Measurements from ENCODE around the gene DMRT2.

The DMRT2 gene

DNA sequence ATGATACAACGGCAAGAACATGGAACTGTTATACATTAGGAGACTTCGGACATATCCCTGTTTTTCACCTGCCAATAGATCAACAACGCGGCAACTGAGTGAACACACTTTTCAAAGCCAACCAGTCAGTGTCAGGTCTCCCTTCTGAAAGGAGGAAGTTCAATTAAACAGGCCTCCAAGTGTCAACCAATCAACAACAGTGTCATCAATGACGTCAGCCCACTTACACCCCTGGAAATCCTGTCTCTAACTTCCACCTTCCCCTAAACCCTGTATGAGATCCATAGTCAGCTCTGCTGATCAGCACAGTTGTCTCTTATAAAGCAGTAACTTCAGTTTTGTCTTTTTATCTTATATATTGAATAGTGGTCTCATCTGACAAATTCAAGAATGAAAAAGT is 37.1 kb upstream of the DMRT2 start:
- TF ChIP-seq, protein P1, sequence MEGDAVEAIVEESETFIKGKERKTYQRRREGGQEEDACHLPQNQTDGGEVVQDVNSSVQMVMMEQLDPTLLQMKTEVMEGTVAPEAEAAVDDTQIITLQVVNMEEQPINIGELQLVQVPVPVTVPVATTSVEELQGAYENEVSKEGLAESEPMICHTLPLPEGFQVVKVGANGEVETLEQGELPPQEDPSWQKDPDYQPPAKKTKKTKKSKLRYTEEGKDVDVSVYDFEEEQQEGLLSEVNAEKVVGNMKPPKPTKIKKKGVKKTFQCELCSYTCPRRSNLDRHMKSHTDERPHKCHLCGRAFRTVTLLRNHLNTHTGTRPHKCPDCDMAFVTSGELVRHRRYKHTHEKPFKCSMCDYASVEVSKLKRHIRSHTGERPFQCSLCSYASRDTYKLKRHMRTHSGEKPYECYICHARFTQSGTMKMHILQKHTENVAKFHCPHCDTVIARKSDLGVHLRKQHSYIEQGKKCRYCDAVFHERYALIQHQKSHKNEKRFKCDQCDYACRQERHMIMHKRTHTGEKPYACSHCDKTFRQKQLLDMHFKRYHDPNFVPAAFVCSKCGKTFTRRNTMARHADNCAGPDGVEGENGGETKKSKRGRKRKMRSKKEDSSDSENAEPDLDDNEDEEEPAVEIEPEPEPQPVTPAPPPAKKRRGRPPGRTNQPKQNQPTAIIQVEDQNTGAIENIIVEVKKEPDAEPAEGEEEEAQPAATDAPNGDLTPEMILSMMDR (IDR thresholded peaks at IDR 0.05) = no peak
- no peak for TF ChIP-seq ZFX (IDR thresholded peaks at IDR 0.05; ENCODE audit: borderline replicate concordance)

DNA sequence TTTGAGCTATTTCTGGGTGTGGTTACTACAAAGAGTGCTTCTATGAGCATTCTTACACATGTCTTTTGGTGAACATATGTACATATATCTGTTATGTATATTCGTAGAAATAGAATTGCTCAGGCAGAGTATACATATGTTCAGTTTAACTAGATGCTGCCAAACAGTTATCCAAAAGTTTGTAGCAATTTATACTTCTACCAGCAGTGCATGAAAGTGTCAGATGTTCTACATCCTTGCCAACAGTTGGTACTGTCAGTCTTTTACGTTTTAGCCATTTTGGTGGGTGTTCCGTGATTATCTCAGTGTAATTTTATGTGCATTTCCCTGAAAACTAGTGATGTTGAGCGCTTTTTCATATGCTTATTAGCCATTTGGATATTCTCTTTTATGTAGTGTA is 35.9 kb upstream of the DMRT2 start:
- H3K27ac ChIP-seq = no peak overlapping the region
- no peak for TF ChIP-seq ZFX (IDR thresholded peaks at IDR 0.05; ENCODE audit: borderline replicate concordance)
- TF ChIP-seq, protein P1 (IDR thresholded peaks at IDR 0.05) = no peak

More for the DNA sequence above, 37.1 kb upstream of the DMRT2 start:
- no peak overlapping the region for H3K27ac ChIP-seq

DNA sequence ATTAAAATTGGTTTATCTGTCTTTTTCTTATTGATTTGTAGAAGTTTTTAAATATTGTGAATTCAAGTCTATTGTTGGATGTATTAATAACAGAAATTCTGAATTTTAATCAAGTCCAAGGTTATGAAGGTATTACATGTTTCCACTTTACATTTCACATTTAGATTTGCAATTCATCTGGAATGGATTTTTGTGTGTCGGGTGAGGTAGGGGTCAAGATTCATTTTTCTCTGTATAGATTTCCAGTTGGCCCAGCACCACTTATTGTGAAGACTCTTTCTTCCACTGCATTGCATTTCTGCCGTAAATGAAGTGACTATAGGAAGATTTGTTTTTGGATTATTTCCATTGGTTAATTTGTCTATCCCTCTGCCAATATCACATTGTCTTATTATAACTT is 35.5 kb upstream of the DMRT2 start:
- TF ChIP-seq, protein P1 (IDR thresholded peaks at IDR 0.05) = no peak
- TF ChIP-seq ZFX (IDR thresholded peaks at IDR 0.05; ENCODE audit: borderline replicate concordance) = no peak

DNA sequence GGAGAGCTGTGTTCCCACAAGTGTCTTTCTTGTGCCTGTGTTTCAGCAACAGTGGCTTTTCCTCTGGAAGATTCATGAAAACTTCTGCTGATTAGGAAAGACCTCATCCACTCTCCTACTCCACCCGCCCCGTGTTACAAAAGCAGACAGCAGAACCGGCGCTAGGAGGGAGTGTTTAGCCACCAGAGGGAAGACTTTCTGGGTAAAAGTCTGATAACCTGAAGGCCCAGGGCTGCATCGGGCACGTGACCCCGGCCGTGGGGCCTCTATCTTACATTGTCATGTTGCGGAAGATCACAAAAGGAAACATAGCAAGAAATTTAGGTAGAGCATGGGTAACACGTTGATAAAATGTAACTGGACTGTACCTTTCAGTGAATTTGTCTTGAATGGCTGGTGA is 32.0 kb upstream of the DMRT2 start:
- H3K27ac ChIP-seq = no peak overlapping the region
- TF ChIP-seq, protein P1 (IDR thresholded peaks at IDR 0.05) = peak; percentile 45
- TF ChIP-seq ZFX (IDR thresholded peaks at IDR 0.05; ENCODE audit: borderline replicate concordance) = no peak

More for the DNA sequence above, 35.5 kb upstream of the DMRT2 start:
- H3K27ac ChIP-seq = no peak overlapping the region

DNA sequence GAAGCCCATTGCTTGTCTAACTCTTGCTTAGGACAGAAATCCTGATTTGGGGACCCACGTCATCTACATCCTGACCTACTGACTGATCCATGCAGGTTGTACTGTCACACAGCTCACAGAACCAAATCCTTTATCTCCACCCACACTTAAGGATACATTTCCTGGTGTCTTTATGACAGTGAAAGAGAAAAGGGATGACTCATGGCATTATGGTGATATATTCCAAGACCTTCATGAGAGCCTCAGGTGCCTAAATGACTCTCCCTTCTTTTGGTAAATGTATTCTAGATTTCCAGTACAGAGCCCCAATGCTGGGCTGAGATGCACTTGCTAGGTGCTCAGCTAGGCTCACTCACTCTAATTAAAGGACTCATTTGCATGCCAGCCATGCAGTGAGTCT is 26.0 kb upstream of the DMRT2 start:
- H3K27ac ChIP-seq = no peak overlapping the region
- TF ChIP-seq, protein P1 (IDR thresholded peaks at IDR 0.05) = no peak
- TF ChIP-seq ZFX (IDR thresholded peaks at IDR 0.05; ENCODE audit: borderline replicate concordance) = no peak

DNA sequence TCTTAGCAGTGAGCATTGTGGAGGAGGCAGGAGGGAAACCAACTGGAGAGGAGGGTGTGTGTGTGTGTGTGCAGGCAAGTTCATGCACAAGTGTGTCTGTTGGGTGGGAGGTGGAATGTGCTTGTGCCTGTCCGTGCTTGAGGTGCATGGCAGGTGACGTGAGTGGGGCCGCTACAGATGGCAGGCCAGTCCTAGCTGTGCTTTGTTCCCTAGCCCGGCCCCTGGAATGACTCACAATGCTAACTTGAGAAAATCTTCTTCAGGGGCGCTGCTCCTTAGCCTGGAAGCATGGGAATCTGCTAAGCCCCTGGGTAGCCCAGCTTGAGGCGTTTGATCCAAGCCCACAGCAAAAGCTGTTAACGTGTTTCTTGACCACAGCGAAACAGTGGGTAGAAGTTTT is 25.0 kb upstream of the DMRT2 start:
- H3K27ac ChIP-seq = no peak overlapping the region
- TF ChIP-seq ZFX (IDR thresholded peaks at IDR 0.05; ENCODE audit: borderline replicate concordance) = no peak
- TF ChIP-seq, protein P1 (IDR thresholded peaks at IDR 0.05) = no peak

DNA sequence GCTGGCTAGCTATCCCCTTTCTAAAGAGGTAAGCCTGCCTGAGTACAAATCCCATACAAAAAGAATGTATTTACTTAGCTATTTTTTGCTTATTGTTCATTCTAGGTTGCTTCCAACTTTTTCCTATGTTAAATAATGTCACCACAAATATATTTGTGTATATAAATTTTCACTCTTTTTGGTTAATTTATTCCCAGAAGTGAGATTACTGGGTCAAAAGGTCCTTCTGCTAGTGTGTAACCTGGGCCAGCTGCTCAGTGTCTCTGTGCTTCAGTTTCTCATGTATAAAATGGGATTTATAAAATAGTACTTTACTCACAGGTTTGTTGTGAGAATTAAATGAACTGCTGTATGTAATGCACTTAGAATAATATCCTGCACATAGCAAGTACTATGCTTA is 23.9 kb upstream of the DMRT2 start:
- TF ChIP-seq ZFX (IDR thresholded peaks at IDR 0.05; ENCODE audit: borderline replicate concordance) = no peak
- TF ChIP-seq, protein P1 (IDR thresholded peaks at IDR 0.05) = no peak
- no peak overlapping the region for H3K27ac ChIP-seq

Data from 22Rv1 (cell line).